ENCODE measurements around the gene GLT8D2. TPM values are rescaled to one million over a fixed set of nuclear protein-coding genes. Genes with fewer than 3 reads are reported as not detected.
"Not testable (repeated sequence)": the region's sequence is repeated elsewhere in the genome, so short reads cannot be mapped to it uniquely, and the experiment has no call there.

Gene GLT8D2
- total and polyA plus RNA-seq, 2 donors from 2014 or later = 7.0 to 7.7 TPM

DNA sequence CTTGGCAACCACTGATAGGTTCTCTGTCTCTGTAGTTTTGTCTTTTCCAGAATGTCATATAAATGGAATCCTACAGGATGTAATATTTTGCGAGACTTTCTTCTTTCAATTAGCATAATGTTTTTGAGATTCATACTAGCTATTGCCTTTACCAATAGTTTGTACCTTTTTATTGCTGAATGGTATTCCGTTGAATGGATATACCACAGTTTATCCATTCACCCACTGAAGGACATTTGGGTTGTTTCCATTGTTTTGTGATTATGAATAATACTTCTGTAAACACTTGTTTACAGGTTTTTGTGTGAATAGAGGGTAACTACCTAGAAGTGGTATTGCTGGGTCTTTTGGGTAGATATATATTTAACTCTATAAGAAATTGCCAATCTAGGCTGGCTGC is 26.3 kb downstream of the GLT8D2 start:
- TF ChIP-seq, protein P1, sequence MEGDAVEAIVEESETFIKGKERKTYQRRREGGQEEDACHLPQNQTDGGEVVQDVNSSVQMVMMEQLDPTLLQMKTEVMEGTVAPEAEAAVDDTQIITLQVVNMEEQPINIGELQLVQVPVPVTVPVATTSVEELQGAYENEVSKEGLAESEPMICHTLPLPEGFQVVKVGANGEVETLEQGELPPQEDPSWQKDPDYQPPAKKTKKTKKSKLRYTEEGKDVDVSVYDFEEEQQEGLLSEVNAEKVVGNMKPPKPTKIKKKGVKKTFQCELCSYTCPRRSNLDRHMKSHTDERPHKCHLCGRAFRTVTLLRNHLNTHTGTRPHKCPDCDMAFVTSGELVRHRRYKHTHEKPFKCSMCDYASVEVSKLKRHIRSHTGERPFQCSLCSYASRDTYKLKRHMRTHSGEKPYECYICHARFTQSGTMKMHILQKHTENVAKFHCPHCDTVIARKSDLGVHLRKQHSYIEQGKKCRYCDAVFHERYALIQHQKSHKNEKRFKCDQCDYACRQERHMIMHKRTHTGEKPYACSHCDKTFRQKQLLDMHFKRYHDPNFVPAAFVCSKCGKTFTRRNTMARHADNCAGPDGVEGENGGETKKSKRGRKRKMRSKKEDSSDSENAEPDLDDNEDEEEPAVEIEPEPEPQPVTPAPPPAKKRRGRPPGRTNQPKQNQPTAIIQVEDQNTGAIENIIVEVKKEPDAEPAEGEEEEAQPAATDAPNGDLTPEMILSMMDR (IDR thresholded peaks at IDR 0.05; ENCODE audit: borderline replicate concordance, extremely low read depth, insufficient read depth) = no peak
- Histone ChIP-seq H3K36me3 (ENCODE audit: control insufficient read depth in 2 of 3, insufficient read depth in 3 of 3, low read length in 3 of 3) (no peaks in the 10 kb centered on the region), H3K9me3 (ENCODE audit: control insufficient read depth in 2 of 3, insufficient read depth in 1 of 3, low read length in 3 of 3) (no peaks in the 10 kb centered on the region), H3K4me1 (ENCODE audit: control insufficient read depth in 2 of 3, insufficient read depth in 2 of 3, low read depth in 1 of 3, low read length in 3 of 3) (no peaks in the 10 kb centered on the region), H3K9ac (ENCODE audit: low read length in 3 of 3) (no peak overlapping the region), H3K27ac (ENCODE audit: low read depth in 2 of 2, low read length in 2 of 2) (no peak overlapping the region), H3K27me3 (ENCODE audit: control insufficient read depth, insufficient read depth, low read length) (no peaks in the 10 kb centered on the region), H3K4me3 (ENCODE audit: low read length in 3 of 3) (no peak overlapping the region)
- no peak for DNase-seq
- FAIRE-seq = no peak
- intact Hi-C loops (cut with DNase I) = no loop called here

DNA sequence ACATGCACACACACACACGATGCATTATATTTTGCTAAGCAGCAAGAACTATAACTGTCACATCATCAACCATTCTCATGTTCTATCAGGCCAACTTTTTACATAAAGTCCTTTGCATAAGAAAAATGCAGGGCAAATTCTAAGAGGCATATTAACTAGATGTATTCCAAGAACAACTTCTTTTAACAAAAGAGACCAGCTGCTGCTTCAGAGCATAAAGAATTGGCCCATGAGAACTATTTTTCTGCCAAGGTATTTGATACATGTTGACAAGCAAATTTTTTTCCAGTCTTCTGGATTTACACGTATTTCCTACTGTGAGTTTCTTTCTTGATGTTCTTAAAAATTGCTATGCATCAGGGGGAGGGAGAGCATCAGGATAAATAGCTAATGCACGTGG is 27.2 kb downstream of the GLT8D2 start:
- Histone ChIP-seq H3K9ac (ENCODE audit: low read length in 3 of 3) (no peak overlapping the region), H3K9me3 (ENCODE audit: control insufficient read depth in 2 of 3, insufficient read depth in 1 of 3, low read length in 3 of 3) (no peaks in the 10 kb centered on the region), H3K27ac (ENCODE audit: low read depth in 2 of 2, low read length in 2 of 2) (no peak overlapping the region), H3K27me3 (ENCODE audit: control insufficient read depth, insufficient read depth, low read length) (no peaks in the 10 kb centered on the region), H3K4me3 (ENCODE audit: low read length in 3 of 3) (no peak overlapping the region), H3K36me3 (ENCODE audit: control insufficient read depth in 2 of 3, insufficient read depth in 3 of 3, low read length in 3 of 3) (no peaks in the 10 kb centered on the region), H3K4me1 (ENCODE audit: control insufficient read depth in 2 of 3, insufficient read depth in 2 of 3, low read depth in 1 of 3, low read length in 3 of 3) (no peaks in the 10 kb centered on the region)
- intact Hi-C loops (cut with DNase I) = no loop called here
- DNase-seq = no peak
- TF ChIP-seq, protein P1 (IDR thresholded peaks at IDR 0.05; ENCODE audit: borderline replicate concordance, extremely low read depth, insufficient read depth) = no peak
- no peak for FAIRE-seq

DNA sequence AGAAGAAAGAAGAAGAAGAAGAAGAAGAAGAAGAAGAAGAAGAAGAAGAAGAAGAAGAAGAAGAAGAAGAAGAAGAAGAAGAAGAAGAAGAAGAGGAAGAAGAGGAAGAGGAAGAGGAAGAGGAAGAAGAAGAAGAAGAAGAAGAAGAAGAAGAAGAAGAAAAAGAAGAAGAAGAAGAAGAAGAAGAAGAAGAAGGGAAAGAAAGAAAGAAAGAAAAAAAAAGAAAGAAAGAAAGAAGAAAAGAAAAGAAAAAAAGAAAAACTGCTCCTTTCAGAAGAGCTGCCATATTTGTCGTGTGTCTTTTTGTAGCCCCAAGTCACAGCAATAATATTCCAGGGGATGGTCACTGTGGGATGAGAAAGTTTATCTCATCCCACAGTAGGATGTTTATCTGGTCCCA is 28.1 kb downstream of the GLT8D2 start:
- H3K27me3 ChIP-seq (ENCODE audit: control insufficient read depth, insufficient read depth, low read length); FAIRE-seq; intact Hi-C loops (cut with DNase I); H3K4me3 ChIP-seq (ENCODE audit: low read length in 3 of 3); H3K9ac ChIP-seq (ENCODE audit: low read length in 3 of 3); H3K9me3 ChIP-seq (ENCODE audit: control insufficient read depth in 2 of 3, insufficient read depth in 1 of 3, low read length in 3 of 3); H3K4me1 ChIP-seq (ENCODE audit: control insufficient read depth in 2 of 3, insufficient read depth in 2 of 3, low read depth in 1 of 3, low read length in 3 of 3); H3K36me3 ChIP-seq (ENCODE audit: control insufficient read depth in 2 of 3, insufficient read depth in 3 of 3, low read length in 3 of 3); DNase-seq; H3K27ac ChIP-seq (ENCODE audit: low read depth in 2 of 2, low read length in 2 of 2): not testable (repeated sequence)

DNA sequence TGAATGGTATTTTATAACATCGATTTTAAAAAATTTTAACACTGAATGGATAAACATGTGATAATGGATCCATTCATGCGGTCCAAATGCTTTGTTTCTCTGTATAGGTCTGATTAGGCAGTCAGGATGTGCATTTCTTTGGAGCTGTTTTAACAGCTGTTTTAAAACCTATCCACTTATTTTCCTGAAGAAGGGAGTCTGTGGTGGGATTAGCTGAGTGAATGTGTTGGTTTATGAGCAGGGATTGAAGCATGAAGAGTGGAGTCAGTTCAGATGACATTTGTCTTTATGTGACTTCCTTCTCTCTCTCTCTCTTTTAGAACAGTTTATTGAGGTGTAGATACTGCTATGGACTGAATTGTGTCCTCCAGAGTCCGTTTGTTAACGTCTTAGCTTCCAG is 37.7 kb downstream of the GLT8D2 start:
- no peak overlapping the region for H3K4me3 ChIP-seq (ENCODE audit: low read length in 3 of 3)
- no peaks in the 10 kb centered on the region for H3K4me1 ChIP-seq (ENCODE audit: control insufficient read depth in 2 of 3, insufficient read depth in 2 of 3, low read depth in 1 of 3, low read length in 3 of 3)
- intact Hi-C loops (cut with DNase I) = no loop called here
- H3K27me3 ChIP-seq (ENCODE audit: control insufficient read depth, insufficient read depth, low read length) = no peaks in the 10 kb centered on the region
- FAIRE-seq (no peak), DNase-seq (no peak)
- no peak overlapping the region for H3K27ac ChIP-seq (ENCODE audit: low read depth in 2 of 2, low read length in 2 of 2)
- no peaks in the 10 kb centered on the region for H3K9me3 ChIP-seq (ENCODE audit: control insufficient read depth in 2 of 3, insufficient read depth in 1 of 3, low read length in 3 of 3)
- H3K36me3 ChIP-seq (ENCODE audit: control insufficient read depth in 2 of 3, insufficient read depth in 3 of 3, low read length in 3 of 3) = no peaks in the 10 kb centered on the region
- TF ChIP-seq, protein P1 (IDR thresholded peaks at IDR 0.05; ENCODE audit: borderline replicate concordance, extremely low read depth, insufficient read depth) = no peak
- no peak overlapping the region for H3K9ac ChIP-seq (ENCODE audit: low read length in 3 of 3)

Data from kidney (tissue), 14 donors.